ENCODE results near the gene BCCIP. TPM values are rescaled to one million over a fixed set of nuclear protein-coding genes. Genes with fewer than 3 reads are reported as not detected.

Gene BCCIP
- total RNA-seq, 1 donor from 2014 or later, result 40.0 TPM

- H3K4me3 ChIP-seq (ENCODE audit: low read depth, low read length), result no peak overlapping the region
- H3K27me3 ChIP-seq (ENCODE audit: control insufficient read depth, insufficient read depth, low read length), result no peaks in the 10 kb centered on the region
- no peak for DNase-seq (ENCODE audit: low read depth)
- TF ChIP-seq CTCF (IDR thresholded peaks at IDR 0.05; ENCODE audit: insufficient read depth, low read length, poor library complexity, severe bottlenecking), result no peak
- H3K36me3 ChIP-seq (ENCODE audit: control insufficient read depth, insufficient read depth, low read length), result no peaks in the 10 kb centered on the region
These were observed 28.2 kb upstream of the BCCIP start for GRCh38 chr10:125795128-125795527.

- DNase-seq (ENCODE audit: low read depth), result no peak
These were observed 27.6 kb upstream of the BCCIP start for GRCh38 chr10:125795637-125796190.

GRCh38 chr10:125797424-125797823 lies 25.9 kb upstream of the BCCIP start:
- no peak for DNase-seq (ENCODE audit: low read depth)
- no peaks in the 10 kb centered on the region for H3K36me3 ChIP-seq (ENCODE audit: control insufficient read depth, insufficient read depth, low read length)
- H3K27me3 ChIP-seq (ENCODE audit: control insufficient read depth, insufficient read depth, low read length), result no peaks in the 10 kb centered on the region
- no peak for TF ChIP-seq CTCF (IDR thresholded peaks at IDR 0.05; ENCODE audit: insufficient read depth, low read length, poor library complexity, severe bottlenecking)
- H3K4me3 ChIP-seq (ENCODE audit: low read depth, low read length), result no peak overlapping the region

More at GRCh38 chr10:125795637-125796190, 27.6 kb upstream of the BCCIP start:
- no peak for TF ChIP-seq CTCF (IDR thresholded peaks at IDR 0.05; ENCODE audit: insufficient read depth, low read length, poor library complexity, severe bottlenecking)
- Histone ChIP-seq H3K36me3 (ENCODE audit: control insufficient read depth, insufficient read depth, low read length) (no peaks in the 10 kb centered on the region), H3K4me3 (ENCODE audit: low read depth, low read length) (no peak overlapping the region), H3K27me3 (ENCODE audit: control insufficient read depth, insufficient read depth, low read length) (no peaks in the 10 kb centered on the region)

- no peak for DNase-seq (ENCODE audit: low read depth)
- no peak overlapping the region for H3K4me3 ChIP-seq (ENCODE audit: low read depth, low read length)
- no peaks in the 10 kb centered on the region for H3K27me3 ChIP-seq (ENCODE audit: control insufficient read depth, insufficient read depth, low read length)
- H3K36me3 ChIP-seq (ENCODE audit: control insufficient read depth, insufficient read depth, low read length), result no peaks in the 10 kb centered on the region
- no peak for TF ChIP-seq CTCF (IDR thresholded peaks at IDR 0.05; ENCODE audit: insufficient read depth, low read length, poor library complexity, severe bottlenecking)
These were observed 25.2 kb upstream of the BCCIP start for GRCh38 chr10:125797994-125798662.

- TF ChIP-seq CTCF (IDR thresholded peaks at IDR 0.05; ENCODE audit: insufficient read depth, low read length, poor library complexity, severe bottlenecking), result no peak
- DNase-seq (ENCODE audit: low read depth), result no peak
- H3K36me3 ChIP-seq (ENCODE audit: control insufficient read depth, insufficient read depth, low read length), result no peaks in the 10 kb centered on the region
These were observed 23.7 kb upstream of the BCCIP start for GRCh38 chr10:125799451-125800182.

More at GRCh38 chr10:125799451-125800182, 23.7 kb upstream of the BCCIP start:
- H3K27me3 ChIP-seq (ENCODE audit: control insufficient read depth, insufficient read depth, low read length), result no peaks in the 10 kb centered on the region
- no peak overlapping the region for H3K4me3 ChIP-seq (ENCODE audit: low read depth, low read length)

Data from kidney epithelial cell (primary cell).